PC-9 (cell line): Measurements from ENCODE around the gene TTC28.

Experiments
- EZH2 ChIP-seq: fragments of 200-600 bp; sonication (generic); IDR thresholded peaks from 2 replicates; pipeline ENCODE4 v1.8.0; 2017; ENCODE audit warnings: antibody characterized with exemption, low read depth
- TF ChIP-seq, protein P1 (sequence below): fragments of 200-600 bp; sonication (generic); conservative IDR thresholded peaks from 2 replicates; pipeline ENCODE4 v1.6.1; 2017; ENCODE audit warnings: mixed run types, antibody characterized with exemption, mild to moderate bottlenecking, moderate library complexity

DNA sequence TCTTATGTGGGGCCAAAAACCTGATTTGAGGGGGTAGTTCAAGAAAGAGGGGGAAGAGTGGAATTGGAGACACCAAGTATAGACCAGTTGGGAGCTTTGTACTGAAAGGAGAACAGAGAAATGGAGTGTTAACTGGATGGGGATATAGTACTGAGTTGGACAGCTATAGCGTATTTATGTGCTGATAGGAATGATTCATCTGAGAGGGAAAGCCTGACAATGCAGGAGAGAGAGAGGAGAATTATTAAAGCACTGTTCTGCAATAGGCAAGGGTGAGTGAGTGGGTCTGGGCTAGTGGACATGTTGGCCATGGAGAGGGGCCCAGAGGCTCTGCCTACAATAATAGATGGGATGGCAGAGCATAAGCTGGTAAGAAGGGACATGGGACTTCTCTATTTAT lies 707.7 kb downstream of the TTC28 start:
- TF ChIP-seq, protein P1, sequence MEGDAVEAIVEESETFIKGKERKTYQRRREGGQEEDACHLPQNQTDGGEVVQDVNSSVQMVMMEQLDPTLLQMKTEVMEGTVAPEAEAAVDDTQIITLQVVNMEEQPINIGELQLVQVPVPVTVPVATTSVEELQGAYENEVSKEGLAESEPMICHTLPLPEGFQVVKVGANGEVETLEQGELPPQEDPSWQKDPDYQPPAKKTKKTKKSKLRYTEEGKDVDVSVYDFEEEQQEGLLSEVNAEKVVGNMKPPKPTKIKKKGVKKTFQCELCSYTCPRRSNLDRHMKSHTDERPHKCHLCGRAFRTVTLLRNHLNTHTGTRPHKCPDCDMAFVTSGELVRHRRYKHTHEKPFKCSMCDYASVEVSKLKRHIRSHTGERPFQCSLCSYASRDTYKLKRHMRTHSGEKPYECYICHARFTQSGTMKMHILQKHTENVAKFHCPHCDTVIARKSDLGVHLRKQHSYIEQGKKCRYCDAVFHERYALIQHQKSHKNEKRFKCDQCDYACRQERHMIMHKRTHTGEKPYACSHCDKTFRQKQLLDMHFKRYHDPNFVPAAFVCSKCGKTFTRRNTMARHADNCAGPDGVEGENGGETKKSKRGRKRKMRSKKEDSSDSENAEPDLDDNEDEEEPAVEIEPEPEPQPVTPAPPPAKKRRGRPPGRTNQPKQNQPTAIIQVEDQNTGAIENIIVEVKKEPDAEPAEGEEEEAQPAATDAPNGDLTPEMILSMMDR = no peak
- TF ChIP-seq EZH2 = no peak
